ENCODE results near the gene CCL19.

GRCh38 chr9:34648673-34649072, 42.4 kb downstream of the CCL19 start:
- TF ChIP-seq CTCF (IDR thresholded peaks at IDR 0.05) = no peak
- TF ChIP-seq POLR2A (IDR thresholded peaks at IDR 0.05) = no peak
